ENCODE results near the gene RHOBTB1.

The RHOBTB1 gene

DNA sequence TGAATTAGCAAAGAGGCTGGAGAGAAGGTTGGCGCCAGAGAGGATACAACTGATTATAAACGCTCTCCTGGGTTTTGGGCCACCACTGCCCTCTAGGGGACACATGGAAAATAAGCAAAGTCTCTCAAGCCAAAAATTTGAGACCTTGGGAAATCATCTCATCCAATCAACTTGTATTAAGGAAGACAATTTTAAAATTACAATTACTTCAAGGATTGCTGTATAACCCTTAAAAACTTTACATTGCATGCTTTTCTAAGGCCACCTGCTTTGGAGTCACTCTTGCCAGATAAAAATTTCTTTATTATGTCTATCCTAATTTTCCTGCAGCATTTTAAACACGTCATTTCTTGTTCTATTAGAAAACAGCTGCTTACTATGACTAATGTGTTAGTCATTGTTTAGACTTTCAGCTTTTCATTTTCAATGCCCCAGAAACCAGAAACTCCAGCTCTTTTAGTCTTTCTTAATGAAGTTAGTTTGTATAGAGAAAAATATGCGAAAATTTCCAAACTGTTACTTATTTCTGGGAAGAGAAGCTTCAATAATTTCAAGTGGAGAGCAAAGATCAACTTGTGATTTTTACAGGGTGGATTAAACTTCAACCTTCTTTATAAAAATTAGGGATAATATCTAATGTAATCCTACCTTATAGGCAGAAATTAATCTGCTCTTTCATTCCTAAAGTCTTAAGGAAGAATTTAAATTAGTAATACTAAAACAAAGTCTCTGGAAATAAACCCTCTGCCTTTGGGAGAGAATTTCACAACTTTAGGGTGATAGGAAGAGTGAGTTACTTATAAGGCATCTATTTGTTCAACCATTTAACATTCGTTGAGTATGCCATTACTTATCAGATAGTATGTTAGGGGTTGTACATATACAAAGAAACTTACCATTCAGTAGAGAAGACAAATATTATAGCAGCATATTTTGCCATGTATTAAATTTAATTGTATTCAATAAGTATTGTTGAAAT lies 20.6 kb upstream of the RHOBTB1 start (continued):
- TF ChIP-seq, protein P1, sequence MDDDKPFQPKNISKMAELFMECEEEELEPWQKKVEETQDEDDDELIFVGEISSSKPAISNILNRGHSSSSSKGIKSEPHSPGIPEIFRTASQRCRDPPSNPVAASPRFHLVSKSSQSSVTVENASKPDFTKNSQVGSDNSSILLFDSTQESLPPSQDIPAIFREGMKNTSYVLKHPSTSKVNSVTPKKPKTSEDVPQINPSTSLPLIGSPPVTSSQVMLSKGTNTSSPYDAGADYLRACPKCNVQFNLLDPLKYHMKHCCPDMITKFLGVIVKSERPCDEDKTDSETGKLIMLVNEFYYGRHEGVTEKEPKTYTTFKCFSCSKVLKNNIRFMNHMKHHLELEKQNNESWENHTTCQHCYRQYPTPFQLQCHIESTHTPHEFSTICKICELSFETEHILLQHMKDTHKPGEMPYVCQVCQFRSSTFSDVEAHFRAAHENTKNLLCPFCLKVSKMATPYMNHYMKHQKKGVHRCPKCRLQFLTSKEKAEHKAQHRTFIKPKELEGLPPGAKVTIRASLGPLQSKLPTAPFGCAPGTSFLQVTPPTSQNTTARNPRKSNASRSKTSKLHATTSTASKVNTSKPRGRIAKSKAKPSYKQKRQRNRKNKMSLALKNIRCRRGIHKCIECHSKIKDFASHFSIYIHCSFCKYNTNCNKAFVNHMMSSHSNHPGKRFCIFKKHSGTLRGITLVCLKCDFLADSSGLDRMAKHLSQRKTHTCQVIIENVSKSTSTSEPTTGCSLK (tag by site-specific recombination; IDR thresholded peaks at IDR 0.05): no peak
- no peak; the same call in 1 of the 2 replicates for TF ChIP-seq ZNF24 (tag by site-specific recombination; IDR thresholded peaks at IDR 0.05)
- TF ChIP-seq ZNF629 (tag by site-specific recombination; IDR thresholded peaks at IDR 0.05): peak; percentile 83; the same call in 1 of the 2 replicates
- TF ChIP-seq, protein P2, sequence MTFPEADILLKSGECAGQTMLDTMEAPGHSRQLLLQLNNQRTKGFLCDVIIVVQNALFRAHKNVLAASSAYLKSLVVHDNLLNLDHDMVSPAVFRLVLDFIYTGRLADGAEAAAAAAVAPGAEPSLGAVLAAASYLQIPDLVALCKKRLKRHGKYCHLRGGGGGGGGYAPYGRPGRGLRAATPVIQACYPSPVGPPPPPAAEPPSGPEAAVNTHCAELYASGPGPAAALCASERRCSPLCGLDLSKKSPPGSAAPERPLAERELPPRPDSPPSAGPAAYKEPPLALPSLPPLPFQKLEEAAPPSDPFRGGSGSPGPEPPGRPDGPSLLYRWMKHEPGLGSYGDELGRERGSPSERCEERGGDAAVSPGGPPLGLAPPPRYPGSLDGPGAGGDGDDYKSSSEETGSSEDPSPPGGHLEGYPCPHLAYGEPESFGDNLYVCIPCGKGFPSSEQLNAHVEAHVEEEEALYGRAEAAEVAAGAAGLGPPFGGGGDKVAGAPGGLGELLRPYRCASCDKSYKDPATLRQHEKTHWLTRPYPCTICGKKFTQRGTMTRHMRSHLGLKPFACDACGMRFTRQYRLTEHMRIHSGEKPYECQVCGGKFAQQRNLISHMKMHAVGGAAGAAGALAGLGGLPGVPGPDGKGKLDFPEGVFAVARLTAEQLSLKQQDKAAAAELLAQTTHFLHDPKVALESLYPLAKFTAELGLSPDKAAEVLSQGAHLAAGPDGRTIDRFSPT (tag by site-specific recombination; IDR thresholded peaks at IDR 0.05): no peak
- TF ChIP-seq ZNF544 (tag by site-specific recombination; IDR thresholded peaks at IDR 0.05): no peak
- TF ChIP-seq, protein P3, sequence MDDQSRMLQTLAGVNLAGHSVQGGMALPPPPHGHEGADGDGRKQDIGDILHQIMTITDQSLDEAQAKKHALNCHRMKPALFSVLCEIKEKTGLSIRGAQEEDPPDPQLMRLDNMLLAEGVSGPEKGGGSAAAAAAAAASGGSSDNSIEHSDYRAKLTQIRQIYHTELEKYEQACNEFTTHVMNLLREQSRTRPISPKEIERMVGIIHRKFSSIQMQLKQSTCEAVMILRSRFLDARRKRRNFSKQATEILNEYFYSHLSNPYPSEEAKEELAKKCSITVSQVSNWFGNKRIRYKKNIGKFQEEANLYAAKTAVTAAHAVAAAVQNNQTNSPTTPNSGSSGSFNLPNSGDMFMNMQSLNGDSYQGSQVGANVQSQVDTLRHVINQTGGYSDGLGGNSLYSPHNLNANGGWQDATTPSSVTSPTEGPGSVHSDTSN (CRISPR knock-in tag; IDR thresholded peaks at IDR 0.05): no peak
- TF ChIP-seq, protein P4, sequence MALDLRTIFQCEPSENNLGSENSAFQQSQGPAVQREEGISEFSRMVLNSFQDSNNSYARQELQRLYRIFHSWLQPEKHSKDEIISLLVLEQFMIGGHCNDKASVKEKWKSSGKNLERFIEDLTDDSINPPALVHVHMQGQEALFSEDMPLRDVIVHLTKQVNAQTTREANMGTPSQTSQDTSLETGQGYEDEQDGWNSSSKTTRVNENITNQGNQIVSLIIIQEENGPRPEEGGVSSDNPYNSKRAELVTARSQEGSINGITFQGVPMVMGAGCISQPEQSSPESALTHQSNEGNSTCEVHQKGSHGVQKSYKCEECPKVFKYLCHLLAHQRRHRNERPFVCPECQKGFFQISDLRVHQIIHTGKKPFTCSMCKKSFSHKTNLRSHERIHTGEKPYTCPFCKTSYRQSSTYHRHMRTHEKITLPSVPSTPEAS (tag by site-specific recombination; IDR thresholded peaks at IDR 0.05): no peak
- TF ChIP-seq, protein P5, sequence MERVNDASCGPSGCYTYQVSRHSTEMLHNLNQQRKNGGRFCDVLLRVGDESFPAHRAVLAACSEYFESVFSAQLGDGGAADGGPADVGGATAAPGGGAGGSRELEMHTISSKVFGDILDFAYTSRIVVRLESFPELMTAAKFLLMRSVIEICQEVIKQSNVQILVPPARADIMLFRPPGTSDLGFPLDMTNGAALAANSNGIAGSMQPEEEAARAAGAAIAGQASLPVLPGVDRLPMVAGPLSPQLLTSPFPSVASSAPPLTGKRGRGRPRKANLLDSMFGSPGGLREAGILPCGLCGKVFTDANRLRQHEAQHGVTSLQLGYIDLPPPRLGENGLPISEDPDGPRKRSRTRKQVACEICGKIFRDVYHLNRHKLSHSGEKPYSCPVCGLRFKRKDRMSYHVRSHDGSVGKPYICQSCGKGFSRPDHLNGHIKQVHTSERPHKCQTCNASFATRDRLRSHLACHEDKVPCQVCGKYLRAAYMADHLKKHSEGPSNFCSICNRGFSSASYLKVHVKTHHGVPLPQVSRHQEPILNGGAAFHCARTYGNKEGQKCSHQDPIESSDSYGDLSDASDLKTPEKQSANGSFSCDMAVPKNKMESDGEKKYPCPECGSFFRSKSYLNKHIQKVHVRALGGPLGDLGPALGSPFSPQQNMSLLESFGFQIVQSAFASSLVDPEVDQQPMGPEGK (tag by site-specific recombination; IDR thresholded peaks at IDR 0.05): no peak
- TF ChIP-seq ZNF114 (tag by site-specific recombination; IDR thresholded peaks at IDR 0.05): no peak
- TF ChIP-seq ZNF664 (tag by site-specific recombination; IDR thresholded peaks at IDR 0.05): no peak
- 0 out of 2 replicates have a peak, but pooled peaks have one; percentile 23 for TF ChIP-seq ZNF335 (tag by site-specific recombination; conservative IDR thresholded peaks at IDR 0.05)
- TF ChIP-seq, protein P6, sequence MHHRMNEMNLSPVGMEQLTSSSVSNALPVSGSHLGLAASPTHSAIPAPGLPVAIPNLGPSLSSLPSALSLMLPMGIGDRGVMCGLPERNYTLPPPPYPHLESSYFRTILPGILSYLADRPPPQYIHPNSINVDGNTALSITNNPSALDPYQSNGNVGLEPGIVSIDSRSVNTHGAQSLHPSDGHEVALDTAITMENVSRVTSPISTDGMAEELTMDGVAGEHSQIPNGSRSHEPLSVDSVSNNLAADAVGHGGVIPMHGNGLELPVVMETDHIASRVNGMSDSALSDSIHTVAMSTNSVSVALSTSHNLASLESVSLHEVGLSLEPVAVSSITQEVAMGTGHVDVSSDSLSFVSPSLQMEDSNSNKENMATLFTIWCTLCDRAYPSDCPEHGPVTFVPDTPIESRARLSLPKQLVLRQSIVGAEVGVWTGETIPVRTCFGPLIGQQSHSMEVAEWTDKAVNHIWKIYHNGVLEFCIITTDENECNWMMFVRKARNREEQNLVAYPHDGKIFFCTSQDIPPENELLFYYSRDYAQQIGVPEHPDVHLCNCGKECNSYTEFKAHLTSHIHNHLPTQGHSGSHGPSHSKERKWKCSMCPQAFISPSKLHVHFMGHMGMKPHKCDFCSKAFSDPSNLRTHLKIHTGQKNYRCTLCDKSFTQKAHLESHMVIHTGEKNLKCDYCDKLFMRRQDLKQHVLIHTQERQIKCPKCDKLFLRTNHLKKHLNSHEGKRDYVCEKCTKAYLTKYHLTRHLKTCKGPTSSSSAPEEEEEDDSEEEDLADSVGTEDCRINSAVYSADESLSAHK (tag by site-specific recombination; IDR thresholded peaks at IDR 0.05): no peak
- no peak for TF ChIP-seq ZNF792 (tag by site-specific recombination; IDR thresholded peaks at IDR 0.05)
- TF ChIP-seq ZNF837 (tag by site-specific recombination; IDR thresholded peaks at IDR 0.05): no peak
- no peak for TF ChIP-seq ZNF624 (tag by site-specific recombination; IDR thresholded peaks at IDR 0.05)
- no peak for TF ChIP-seq ZNF157 (tag by site-specific recombination; IDR thresholded peaks at IDR 0.05)
- no peak for TF ChIP-seq HOXC10 (CRISPR knock-in tag; IDR thresholded peaks at IDR 0.05)
- TF ChIP-seq, protein P7, sequence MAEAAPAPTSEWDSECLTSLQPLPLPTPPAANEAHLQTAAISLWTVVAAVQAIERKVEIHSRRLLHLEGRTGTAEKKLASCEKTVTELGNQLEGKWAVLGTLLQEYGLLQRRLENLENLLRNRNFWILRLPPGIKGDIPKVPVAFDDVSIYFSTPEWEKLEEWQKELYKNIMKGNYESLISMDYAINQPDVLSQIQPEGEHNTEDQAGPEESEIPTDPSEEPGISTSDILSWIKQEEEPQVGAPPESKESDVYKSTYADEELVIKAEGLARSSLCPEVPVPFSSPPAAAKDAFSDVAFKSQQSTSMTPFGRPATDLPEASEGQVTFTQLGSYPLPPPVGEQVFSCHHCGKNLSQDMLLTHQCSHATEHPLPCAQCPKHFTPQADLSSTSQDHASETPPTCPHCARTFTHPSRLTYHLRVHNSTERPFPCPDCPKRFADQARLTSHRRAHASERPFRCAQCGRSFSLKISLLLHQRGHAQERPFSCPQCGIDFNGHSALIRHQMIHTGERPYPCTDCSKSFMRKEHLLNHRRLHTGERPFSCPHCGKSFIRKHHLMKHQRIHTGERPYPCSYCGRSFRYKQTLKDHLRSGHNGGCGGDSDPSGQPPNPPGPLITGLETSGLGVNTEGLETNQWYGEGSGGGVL (tag by site-specific recombination; IDR thresholded peaks at IDR 0.05): no peak
- no peak for TF ChIP-seq ZNF555 (tag by site-specific recombination; conservative IDR thresholded peaks at IDR 0.05)
- TF ChIP-seq, protein P8, sequence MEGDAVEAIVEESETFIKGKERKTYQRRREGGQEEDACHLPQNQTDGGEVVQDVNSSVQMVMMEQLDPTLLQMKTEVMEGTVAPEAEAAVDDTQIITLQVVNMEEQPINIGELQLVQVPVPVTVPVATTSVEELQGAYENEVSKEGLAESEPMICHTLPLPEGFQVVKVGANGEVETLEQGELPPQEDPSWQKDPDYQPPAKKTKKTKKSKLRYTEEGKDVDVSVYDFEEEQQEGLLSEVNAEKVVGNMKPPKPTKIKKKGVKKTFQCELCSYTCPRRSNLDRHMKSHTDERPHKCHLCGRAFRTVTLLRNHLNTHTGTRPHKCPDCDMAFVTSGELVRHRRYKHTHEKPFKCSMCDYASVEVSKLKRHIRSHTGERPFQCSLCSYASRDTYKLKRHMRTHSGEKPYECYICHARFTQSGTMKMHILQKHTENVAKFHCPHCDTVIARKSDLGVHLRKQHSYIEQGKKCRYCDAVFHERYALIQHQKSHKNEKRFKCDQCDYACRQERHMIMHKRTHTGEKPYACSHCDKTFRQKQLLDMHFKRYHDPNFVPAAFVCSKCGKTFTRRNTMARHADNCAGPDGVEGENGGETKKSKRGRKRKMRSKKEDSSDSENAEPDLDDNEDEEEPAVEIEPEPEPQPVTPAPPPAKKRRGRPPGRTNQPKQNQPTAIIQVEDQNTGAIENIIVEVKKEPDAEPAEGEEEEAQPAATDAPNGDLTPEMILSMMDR (tag by site-specific recombination; IDR thresholded peaks at IDR 0.05): peak; percentile 58; the same call in 1 of the 2 replicates
- TF ChIP-seq ZNF660 (tag by site-specific recombination; IDR thresholded peaks at IDR 0.05): peak; percentile 71; the same call in 1 of the 2 replicates
- no peak for TF ChIP-seq ZNF768 (tag by site-specific recombination; IDR thresholded peaks at IDR 0.05)

Data from HEK293 (cell line).